Colon (tissue), 2 donors: Measurements from ENCODE around the gene TAP2.

Experiments used
- FAIRE-seq: peaks from 2 replicates; lab custom pipeline; 2012; peaks lifted over from hg19 to GRCh38; lab: Jason Lieb, UNC
- donor health status: control.
- donor health status: control.

Gene TAP2

GRCh38 chr6:32790306-32790705 lies 48.2 kb downstream of the TAP2 start:
- FAIRE-seq, result no peak
